Measurements from ENCODE around the gene PROSER2.
A peak's percentile ranks its signal among the peaks of the same experiment; 100 is the strongest.

Gene PROSER2

DNA sequence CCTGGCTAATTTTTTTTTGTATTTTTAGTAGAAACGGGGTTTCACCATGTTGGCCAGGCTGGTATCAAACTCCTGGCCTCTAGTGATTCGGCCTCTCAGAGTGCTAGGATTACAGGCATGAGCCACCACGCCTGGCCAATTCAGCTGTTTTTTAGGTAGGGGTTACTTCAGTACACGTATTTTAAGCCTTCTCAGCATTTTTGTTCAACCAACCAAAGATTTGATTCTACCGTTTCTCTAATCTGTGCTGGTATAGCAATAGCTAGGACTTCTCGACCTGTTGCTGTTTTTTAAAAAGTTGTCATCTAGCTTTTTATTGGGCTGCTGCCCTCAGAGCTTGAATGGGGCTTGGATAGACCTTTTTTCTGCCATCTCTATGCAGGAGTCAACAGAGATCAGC lies 34.9 kb downstream of the PROSER2 start:
- H3K4me3 ChIP-seq (ENCODE audit: low read depth, low read length): no peak overlapping the region
- DNase-seq (ENCODE audit: low read depth): no peak

DNA sequence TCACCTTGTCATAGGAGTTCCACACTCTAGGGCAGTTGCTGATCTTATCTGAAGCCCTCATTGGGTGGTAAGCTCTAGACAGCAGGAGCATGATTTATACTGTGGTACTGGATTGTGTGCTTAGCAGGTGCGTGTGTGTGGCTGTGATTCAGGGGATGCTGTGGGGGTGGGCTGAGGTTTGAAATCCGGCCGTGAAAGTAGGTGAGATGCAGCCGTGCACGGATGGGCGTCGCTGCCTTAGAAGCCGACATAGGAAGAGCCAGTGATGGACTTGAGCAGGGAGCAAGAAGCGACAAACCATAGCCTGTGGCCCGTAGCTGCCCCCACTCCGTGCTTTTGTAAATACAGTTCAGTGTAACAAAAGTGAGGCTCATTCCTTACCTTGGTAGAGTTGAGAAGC lies 38.2 kb downstream of the PROSER2 start:
- DNase-seq (ENCODE audit: low read depth): no peak
- no peak overlapping the region for H3K4me3 ChIP-seq (ENCODE audit: low read depth, low read length)

DNA sequence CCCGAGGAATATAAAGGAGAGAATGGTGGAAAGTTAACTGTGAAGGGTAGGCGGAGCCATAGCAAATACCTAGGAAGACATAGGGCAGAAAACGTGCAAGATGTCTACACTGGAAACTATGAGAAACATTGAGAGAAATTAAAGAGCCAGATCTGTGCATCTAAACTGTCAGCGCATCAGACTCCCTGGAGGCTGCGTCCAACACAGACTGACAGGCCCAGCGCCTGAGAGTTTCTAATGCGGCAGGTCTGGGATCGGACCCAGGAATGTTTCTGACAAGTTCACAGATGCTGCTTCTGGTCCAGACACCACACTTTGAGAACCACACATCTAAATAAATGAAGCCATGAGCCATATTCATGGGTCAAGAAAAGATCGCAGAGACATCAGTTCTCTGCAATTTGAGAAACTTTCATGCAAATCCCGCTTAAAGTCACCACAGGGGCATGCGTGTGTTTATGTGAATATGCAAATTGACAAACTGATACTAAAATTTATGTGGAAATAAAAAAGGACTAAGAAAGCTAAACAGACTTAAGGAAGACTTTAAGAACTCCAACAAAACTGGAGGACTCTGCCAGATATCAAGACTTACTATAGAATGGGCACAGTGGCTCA lies 38.8 kb downstream of the PROSER2 start:
- no peak overlapping the region for H3K4me3 ChIP-seq (ENCODE audit: low read depth, low read length)
- no peak for DNase-seq (ENCODE audit: low read depth)

DNA sequence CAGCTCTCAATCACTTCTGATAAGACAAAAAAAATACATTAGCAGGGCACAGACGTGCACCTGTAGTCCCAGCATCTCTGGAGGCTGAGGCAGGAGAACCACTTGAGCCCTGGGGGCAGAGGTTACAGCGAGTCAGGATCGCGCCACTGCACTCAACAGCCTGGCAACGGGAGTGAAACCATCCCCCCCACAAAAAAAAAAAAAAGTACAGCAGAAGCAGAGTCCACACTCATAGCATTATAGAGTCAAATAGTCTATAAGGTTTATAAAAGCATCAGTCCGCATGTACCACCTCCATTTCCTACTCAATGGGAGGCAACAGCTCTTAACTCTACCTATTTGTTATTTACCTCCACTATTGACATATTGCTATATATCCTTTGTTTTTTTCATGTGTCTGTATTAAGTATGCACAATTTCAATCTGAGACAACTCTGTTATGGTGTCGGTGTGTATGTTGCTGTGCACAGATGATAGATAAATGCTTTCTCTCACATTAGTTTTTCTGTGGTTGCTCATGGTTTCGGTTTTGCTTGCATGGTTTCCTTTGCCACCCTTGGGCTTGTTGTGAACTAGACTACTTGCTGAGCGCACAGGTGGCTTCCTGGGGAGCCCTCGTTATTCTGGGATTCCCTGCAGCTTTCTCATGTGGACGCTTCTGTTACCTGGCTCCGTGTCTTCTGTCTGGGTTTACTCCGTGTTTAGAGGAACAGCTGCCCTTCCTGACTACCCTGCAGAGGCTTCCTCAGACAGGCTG lies 40.4 kb downstream of the PROSER2 start:
- H3K4me3 ChIP-seq (ENCODE audit: low read depth, low read length): no peak overlapping the region
- DNase-seq (ENCODE audit: low read depth): no peak

DNA sequence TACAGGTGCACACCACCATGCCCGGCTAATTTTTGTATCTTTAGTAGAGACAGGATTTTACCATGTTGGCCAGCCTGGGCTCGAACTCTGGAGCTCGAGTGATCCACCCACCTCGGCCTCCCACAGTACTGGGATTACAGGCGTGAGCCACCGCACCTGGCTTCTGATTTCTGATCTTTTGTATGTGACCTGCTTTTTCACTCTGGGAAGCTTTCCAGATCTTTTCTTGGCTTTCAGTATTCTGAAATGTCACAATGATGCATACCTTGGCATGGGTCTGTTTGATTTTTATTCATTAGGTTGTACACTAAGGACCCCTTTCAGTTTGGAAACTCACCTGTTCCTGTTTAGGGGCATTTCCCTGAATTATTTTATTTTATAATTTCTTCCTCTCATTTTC lies 41.6 kb downstream of the PROSER2 start:
- DNase-seq (ENCODE audit: low read depth): no peak
- H3K4me3 ChIP-seq (ENCODE audit: low read depth, low read length): no peak overlapping the region

DNA sequence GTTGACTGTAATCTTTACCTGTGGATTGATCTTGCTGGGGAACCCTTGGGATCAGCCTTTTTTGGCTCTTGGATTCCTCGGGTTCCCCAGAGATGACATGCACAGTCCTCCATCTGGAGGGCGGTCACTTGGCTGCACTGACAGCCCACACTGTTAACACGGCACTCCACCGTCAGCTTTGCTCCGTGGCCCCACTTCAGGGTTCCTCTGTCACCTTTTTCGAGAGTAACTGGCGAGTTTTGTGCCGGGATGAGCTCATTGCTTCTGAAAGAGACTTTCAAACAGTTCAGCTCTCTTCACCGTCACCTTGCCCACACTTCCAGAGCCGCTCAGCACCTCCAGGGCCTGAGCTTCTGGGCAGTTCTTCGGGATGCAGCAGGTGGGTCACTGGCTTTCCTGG lies 42.4 kb downstream of the PROSER2 start:
- DNase-seq (ENCODE audit: low read depth): no peak
- H3K4me3 ChIP-seq (ENCODE audit: low read depth, low read length): no peak overlapping the region

DNA sequence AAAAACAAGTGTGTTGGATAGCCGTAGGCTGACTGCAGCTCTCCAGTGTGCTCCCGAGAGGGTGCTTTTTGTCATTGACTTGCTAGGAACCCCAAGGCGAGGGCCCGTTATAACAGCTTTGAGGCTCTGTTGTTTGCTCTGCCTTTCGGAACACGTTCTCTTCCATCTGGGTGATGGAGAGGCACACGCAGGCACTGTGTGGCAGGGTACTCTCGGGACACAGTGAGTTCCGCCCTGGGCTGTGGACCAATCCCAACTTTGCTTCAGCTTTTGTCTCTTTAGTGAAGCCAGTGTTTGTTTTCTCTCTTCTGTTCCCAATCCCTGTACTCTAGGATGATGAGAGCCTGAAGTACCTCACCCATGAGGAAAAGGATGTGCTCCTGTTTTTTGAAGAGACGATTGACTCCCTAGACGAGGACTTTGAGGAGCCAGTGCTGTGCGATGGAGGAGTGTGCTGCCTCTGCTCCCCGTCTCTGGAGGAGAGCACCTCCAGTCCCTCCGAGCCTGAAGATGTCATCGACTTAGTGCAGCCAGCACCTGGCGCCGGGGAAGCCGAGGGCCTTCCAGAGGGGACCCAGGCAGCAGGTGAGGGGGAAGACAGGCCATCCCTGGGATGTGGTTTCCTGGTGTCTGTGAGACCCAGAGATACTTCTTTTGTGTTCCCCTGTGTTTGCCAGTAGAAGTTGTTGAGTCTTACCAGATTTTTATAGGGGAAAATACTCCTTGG lies 43.2 kb downstream of the PROSER2 start:
- no peak for DNase-seq (ENCODE audit: low read depth)
- no peak overlapping the region for H3K4me3 ChIP-seq (ENCODE audit: low read depth, low read length)

DNA sequence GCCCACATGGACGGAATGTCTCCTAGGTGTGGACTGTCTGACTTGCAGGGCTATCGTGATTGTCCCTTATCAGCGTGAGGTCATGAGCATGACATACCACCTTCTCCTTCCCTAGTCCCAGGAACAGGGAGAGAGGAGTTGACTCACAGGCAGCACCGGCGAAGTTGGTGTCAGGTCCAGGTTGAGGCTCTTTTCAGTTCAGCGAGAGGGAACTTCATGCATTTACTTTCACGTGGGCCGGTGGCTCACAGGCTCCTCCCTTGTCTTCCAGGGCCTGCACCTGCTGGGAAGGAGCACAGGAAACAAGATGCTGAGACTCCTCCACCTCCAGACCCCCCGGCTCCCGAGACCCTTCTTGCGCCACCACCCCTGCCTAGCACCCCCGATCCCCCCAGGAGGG lies 46.1 kb downstream of the PROSER2 start:
- no peak overlapping the region for H3K4me3 ChIP-seq (ENCODE audit: low read depth, low read length)
- no peak for DNase-seq (ENCODE audit: low read depth)

DNA sequence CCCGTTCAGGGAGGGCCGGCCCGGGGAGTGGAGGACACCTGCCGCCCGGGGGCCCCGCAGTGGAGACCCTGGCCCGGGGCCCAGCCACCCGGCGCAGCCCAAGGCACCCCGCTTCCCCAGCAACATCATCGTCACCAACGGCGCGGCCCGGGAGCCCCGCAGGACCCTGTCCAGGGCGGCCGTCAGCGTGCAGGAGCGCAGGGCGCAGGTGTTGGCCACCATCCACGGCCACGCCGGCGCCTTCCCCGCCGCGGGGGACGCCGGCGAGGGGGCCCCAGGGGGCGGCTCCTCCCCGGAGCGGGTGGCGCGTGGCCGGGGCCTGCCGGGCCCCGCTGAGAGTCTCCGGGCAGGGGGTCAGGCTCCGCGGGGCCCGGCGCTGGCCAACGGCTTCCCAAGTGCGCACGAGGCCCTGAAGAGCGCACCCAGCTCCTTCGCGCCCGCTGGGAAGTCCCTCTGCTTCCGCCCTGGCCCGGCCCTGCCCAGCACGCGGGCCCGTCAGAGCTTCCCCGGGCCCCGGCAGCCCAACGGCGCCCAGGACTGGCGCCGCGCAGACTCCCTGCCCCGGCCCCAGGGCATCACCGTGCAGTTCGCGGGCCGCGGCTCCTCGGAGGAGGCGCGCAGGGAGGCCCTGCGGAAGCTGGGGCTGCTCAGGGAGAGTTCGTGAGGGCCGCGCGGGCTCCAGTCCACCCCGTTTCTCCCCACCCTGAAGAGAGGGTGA lies 46.7 kb downstream of the PROSER2 start:
- DNase-seq (ENCODE audit: low read depth): no peak
- peak overlapping the region; percentile 13 for H3K4me3 ChIP-seq (ENCODE audit: low read depth, low read length)

DNA sequence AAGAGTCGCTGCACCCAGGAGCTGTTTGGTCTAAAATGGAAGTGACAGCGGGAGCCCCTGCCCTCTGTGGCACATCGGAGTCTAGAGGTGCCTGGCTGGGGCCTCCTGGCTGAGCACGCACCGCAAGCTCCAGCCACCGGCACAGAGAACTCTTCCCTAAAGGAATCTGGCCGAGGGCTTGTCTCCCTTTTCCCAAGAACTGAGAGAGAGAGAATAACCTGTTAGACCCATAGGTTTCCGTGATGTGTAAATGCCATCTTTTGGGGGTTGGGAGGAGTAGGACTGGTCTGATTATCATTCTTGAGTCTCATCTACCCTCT lies 47.3 kb downstream of the PROSER2 start:
- peak overlapping the region; percentile 13 for H3K4me3 ChIP-seq (ENCODE audit: low read depth, low read length)

DNA sequence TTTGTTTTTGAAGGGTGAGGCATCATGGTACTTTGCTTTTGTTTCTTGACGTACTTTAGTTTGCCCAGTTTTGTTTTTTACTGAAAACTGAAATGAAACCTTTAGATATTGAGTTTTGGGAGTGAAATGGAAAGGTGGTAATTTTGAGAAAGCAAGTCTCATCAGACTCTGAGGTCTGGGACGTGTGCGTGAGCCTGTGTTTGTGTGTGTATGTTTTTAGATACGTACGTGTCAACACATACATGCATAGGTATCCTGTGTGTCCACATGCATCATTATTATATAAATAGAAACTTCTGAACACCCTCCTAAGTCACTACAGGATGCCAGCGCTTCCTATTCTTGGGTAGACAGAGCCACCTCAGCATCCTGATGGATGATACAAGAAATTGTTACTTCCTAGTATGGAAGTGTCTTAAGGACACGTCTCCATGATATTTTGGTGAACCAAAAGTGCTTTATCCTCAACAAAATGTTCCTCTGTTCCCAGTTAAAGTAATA lies 47.8 kb downstream of the PROSER2 start:
- H3K4me3 ChIP-seq (ENCODE audit: low read depth, low read length): no peak overlapping the region
- DNase-seq (ENCODE audit: low read depth): no peak

More for the DNA sequence above, 47.3 kb downstream of the PROSER2 start:
- no peak for DNase-seq (ENCODE audit: low read depth)

DNA sequence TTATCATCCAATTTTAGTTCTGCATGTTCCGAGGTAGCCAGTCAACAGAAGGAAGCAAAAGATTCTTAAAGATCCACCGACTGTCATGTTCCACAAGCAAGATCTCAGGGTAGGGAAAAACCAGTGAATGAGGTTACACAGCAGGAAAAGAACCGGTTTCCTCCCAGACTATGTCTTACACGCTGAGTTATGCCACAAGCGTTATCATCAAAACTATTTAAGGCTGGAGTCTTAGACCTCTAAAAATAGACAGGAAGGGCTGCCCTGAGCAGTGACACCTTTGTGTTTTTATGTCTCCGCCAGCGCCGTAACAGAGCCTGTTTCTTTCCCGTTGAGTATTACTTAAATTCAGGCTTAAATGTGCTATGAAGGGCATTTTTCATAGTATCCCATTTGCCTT lies 48.3 kb downstream of the PROSER2 start:
- H3K4me3 ChIP-seq (ENCODE audit: low read depth, low read length): no peak overlapping the region
- no peak for DNase-seq (ENCODE audit: low read depth)

DNA sequence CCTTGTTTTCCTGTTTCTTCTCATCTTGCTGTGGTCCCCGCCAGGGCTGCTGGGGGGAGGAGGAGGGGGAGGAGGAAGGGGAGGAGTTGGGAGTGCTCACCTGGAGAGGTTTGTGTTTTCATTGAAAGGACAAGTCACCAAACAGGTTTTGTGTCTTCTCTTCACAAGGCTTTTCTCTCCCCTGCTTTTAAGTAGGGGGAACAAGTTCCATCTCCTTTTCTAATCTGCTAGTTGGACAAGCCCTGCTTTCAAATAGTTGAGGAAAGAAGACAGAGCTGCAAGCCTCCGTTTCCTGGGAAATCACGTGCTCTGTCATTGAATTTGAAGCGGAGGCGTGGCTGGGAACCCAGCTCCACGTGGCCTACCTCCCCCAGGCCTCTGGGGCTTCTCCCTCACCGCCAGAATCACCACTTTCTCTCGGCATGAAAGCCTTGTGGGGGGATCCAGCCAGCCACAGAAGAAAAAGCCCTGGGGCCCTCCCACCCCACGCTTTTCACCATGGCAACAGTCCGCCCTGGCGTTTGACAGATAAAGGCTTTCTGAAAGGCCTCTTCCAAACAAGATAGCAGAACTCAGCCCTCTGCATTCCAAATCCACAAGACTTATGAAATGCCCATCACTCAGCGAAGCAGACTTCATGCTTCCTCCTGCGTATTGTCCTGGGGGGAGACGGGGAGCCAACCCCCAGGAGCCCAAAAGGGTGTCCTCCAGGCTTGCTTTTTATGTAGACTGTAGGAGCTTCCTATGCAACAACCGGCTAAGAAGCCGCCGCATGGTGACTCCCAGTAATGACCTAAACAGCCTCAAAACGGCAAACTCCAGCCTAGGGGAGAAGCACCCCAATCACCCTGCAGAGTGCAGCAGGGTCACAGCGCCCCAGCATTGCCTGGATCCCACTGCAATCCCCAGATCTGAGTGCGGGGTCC lies 51.7 kb downstream of the PROSER2 start:
- DNase-seq (ENCODE audit: low read depth): no peak
- H3K4me3 ChIP-seq (ENCODE audit: low read depth, low read length): no peak overlapping the region

DNA sequence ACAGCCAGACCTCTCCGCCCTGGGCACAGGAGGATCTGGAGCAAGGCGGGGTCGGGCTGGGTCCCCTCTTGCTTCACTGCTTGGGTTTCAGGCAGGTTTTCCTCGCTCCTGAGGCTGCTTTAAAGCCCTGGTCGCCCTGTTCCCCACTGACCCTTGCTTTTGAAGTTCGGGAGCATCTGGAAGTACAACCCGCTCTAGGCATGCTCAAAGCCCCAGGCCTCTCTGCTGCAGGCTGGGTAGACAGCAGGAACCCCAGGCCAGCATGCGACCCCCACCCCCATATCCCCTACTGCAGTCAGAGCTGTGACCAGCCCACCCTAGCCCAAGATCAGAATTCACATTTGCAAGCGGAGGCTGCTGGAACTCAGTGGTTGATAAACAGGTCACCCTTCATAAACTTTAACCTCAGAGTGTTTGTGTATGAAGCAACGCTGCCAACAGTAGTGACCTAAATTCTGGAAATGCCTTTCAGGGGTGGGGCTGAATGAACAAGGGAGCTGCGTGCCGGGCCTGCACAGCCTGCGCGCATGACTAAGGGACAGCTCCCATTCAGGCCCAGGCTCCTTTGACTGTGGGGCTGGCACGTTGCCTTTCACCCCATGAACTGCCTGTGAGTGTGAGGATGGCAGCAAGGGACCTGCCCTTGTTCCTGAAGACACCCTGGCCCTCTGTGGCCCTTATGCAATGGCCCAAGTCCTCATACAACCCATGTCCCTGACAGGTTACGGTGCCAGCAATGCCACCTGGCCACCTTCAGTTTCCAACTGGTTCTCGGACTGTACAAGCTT lies 52.5 kb downstream of the PROSER2 start:
- peak; percentile 19 for DNase-seq (ENCODE audit: low read depth)
- H3K4me3 ChIP-seq (ENCODE audit: low read depth, low read length): no peak overlapping the region

DNA sequence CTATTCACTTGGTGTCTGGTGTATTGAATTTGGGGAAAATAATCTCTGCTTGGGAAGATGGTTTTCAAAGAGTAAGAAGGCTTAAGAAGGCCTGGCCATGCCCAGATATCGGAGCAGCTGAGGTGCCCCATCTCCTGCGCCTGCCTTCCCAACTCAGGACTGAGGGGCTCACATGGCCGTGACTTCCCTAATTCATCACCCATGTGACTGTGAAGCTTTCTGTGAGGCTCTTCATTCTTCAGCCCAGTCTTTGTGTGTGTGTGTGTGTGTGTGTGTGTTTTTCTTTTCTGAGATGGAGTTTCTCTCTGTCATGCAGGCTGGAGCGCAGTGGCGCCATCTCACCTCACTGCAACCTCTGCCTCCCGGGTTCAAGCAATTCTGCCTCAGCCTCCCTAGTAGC lies 53.2 kb downstream of the PROSER2 start:
- H3K4me3 ChIP-seq (ENCODE audit: low read depth, low read length): no peak overlapping the region

DNA sequence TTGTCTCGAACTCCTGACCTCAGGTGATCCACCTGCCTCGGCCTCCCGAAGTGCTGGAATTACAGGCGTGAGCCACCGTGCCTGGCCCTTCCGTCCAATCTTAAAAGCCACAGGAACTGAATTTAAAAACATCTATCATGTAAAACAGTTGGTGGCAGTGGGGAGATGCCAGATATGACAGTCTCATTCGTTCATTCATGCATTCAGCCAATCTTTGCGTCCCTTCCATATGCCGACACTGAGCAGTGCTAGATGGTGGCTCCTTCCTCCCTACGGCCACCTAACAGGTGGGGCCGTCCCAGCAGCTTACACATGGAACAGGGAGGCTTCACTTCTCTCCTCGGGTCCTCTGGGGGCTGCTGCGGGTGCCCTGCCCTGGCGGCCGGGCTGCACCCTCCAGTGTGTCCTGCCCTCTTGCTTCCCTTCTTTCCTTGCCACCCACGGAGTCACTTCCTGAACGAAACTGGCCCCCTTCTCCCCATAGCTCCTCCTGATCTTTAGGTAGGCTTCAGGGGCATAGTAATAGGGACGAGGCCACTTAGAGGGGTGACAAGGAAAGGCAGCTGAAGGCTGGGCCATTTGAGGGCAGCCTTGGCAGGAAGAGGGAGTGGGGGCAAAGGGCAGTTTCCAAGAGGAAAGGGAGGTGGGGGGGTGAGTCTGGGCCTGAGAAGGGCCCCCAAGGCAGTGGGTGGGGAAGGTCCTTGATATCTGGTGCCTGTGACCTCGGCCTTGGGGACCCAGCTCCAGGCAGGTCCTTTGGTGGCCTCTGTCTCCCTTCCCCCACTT lies 53.8 kb downstream of the PROSER2 start:
- DNase-seq (ENCODE audit: low read depth): no peak
- H3K4me3 ChIP-seq (ENCODE audit: low read depth, low read length): no peak overlapping the region

More for the DNA sequence above, 53.2 kb downstream of the PROSER2 start:
- no peak for DNase-seq (ENCODE audit: low read depth)

DNA sequence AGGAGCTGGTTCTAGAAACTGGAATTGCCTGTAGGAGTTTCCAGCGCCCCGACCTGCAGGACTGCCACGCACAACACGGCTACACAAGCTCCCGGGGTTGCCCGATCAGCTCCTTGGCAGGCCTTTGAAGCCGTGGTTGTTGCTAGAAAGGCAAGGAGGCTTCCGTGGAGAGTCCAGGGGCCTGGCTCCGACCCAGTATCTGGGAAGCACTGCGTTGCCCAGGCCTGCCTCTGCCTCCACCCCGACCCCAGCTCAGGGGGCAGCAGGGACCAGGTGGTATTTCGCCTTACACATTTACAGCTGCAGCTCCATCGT lies 54.4 kb downstream of the PROSER2 start:
- DNase-seq (ENCODE audit: low read depth): no peak
- H3K4me3 ChIP-seq (ENCODE audit: low read depth, low read length): no peak overlapping the region

DNA sequence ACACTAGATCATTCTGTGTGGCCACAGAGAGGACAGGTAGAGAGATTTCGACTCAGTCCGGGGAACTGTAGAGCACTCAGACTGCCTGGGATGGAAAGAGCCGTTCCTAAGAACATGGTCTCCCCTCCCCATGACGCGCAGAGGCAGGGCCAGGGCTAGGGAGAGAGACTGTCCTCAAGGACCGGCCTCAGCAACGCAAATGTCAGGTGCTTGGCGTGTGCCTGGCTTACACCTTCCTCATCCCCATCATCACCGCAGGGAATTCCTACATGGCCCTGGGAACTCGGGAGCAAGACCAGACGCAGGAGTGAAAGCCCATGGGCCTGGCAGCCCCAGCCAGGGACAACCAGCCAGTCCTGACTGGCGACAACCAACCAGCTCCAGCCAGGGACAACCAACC lies 55.6 kb downstream of the PROSER2 start:
- no peak overlapping the region for H3K4me3 ChIP-seq (ENCODE audit: low read depth, low read length)
- DNase-seq (ENCODE audit: low read depth): no peak

Measured in skeletal muscle cell (primary cell).